Mucosa of descending colon (tissue), 3 donors: ENCODE data around the gene CISTR. TPM values are rescaled to one million over a fixed set of nuclear protein-coding genes. Genes with fewer than 3 reads are reported as not detected.
A peak's percentile ranks its signal among the peaks of the same experiment; 100 is the strongest.

Source experiments
- ATAC-seq: fragments of 200-7000 bp; cut with Tn5 transposase; one replicate; pipeline ENCODE4 v1.9.1; 2020; ENCODE audit warnings: mild to moderate bottlenecking, moderate library complexity
- DNase-seq, 3 donors: peaks; one replicate each; pipeline ENCODE4 v3.0.0-alpha.2; 2020
- H3K36me3 ChIP-seq: fragments of 200-600 bp; one replicate; pipeline ENCODE4 v1.8.0; 2021; ENCODE audit warnings: low read depth, mild to moderate bottlenecking
- H3K4me1 ChIP-seq: fragments of 200-600 bp; one replicate; pipeline ENCODE4 v1.8.0; 2021; ENCODE audit warnings: low read depth, mild to moderate bottlenecking
- H3K4me3 ChIP-seq: fragments of 200-600 bp; one replicate; pipeline ENCODE4 v1.8.0; 2021; ENCODE audit warnings: mild to moderate bottlenecking
- H3K9me3 ChIP-seq: fragments of 200-600 bp; one replicate; pipeline ENCODE4 v1.8.0; 2021; ENCODE audit warnings: mild to moderate bottlenecking
- intact Hi-C, 2 donors: fragments of 100-400 bp; cut with DNase I in 1 of 2; cut with micrococcal nuclease in 1 of 2; formaldehyde crosslinking; loops; one replicate each; pipeline versions ENCODE4 v1.11.0 to v1.11.1; 2022; cut with DNase I, micrococcal nuclease
- total RNA-seq, 3 donors: library from RNA; stranded (reverse); fragmentation: NEBNext Ultra II Directional in 2 of 3; extraction: Animal tissue kit (Norgen Biotek cat#: 25700) in 2 of 3; gene quantifications; one replicate each; pipeline versions ENCODE4 v1.2.1 to v1.2.4, GENCODE V29; 2021 to 2023
- TF ChIP-seq, protein P1 (sequence below): fragments of 200-600 bp; IDR thresholded peaks from one replicate; pipeline ENCODE4 v1.8.0; 2022; ENCODE audit warnings: antibody characterized with exemption, mild to moderate bottlenecking
- donor health status: DM: no; HTN: no; CAD: no; lungs with moderate emphysema.
- donor health status: DM: no; HTN: no; CAD: no.
- donor health status: DM: no; HTN: yes; CAD: no.

The CISTR gene
- total RNA-seq, 3 donors from 2014 or later, result not detected

GRCh38 chr12:53752621-53753020 lies 842 bp upstream of the CISTR start:
- ATAC-seq, result no peak
- Histone ChIP-seq H3K36me3 (no peaks in the 10 kb centered on the region), H3K4me1 (peaks cover 14% of the 10 kb centered on the region), H3K9me3 (no peaks in the 10 kb centered on the region), H3K4me3 (no peak overlapping the region)
- TF ChIP-seq, protein P1, sequence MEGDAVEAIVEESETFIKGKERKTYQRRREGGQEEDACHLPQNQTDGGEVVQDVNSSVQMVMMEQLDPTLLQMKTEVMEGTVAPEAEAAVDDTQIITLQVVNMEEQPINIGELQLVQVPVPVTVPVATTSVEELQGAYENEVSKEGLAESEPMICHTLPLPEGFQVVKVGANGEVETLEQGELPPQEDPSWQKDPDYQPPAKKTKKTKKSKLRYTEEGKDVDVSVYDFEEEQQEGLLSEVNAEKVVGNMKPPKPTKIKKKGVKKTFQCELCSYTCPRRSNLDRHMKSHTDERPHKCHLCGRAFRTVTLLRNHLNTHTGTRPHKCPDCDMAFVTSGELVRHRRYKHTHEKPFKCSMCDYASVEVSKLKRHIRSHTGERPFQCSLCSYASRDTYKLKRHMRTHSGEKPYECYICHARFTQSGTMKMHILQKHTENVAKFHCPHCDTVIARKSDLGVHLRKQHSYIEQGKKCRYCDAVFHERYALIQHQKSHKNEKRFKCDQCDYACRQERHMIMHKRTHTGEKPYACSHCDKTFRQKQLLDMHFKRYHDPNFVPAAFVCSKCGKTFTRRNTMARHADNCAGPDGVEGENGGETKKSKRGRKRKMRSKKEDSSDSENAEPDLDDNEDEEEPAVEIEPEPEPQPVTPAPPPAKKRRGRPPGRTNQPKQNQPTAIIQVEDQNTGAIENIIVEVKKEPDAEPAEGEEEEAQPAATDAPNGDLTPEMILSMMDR, result no peak
- DNase-seq, result no peak
- intact Hi-C loops, result no loop called here

DNA sequence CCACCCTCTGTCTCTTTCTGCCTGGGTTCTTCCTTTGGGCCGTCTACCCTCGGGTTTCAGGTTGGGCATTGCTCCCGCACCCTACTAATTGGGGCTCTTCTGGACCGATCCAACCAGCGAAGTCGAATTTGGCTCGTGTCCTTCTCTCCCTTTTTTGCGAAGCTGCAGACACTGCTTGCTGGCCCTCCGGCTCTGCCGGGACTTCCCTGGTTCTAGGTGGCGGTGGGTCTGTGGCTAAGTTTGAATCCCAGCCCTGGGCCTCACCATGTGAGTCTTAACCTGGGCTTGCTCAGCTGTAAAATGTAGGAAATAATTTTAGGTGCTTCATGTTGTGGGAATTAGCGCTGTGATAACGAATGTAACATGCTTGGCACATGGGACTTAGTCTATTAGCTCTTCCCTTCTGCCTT lies 418 bp upstream of the CISTR start:
- intact Hi-C loops, result no loop called here
- ATAC-seq (no peak), DNase-seq (no peak)
- TF ChIP-seq, protein P1, result no peak
- no peaks in the 10 kb centered on the region for H3K36me3 ChIP-seq
- no peak overlapping the region for H3K4me3 ChIP-seq
- peaks cover 14% of the 10 kb centered on the region for H3K4me1 ChIP-seq
- no peaks in the 10 kb centered on the region for H3K9me3 ChIP-seq

DNA sequence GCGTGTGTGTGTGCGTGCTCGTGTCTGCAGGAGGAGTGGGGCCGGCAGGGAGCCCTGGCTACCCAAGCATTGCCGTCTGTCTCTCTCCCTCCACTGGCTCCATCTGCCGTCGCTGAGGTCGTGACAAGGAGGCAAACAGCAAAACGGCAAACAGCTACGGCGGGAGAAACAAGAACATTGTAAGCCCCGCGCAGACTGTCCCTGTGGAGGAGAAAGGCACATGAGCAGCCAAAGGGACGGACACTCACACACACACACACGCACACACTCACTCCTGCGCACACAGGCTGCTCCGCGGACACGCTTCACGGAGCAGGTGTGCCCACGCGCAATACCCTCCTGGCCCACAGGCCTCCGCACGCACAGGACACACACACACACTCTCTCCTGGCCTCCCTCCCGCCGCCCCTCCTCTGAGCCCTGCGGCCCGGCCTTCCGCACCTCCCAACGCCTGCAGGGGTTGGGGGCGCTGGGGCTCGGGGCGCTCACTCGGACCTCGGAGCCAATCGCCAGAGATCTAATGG lies 905 bp downstream of the CISTR start:
- peak; percentile 27 to 62 (median 45) for DNase-seq
- intact Hi-C loops, result no loop called here

DNA sequence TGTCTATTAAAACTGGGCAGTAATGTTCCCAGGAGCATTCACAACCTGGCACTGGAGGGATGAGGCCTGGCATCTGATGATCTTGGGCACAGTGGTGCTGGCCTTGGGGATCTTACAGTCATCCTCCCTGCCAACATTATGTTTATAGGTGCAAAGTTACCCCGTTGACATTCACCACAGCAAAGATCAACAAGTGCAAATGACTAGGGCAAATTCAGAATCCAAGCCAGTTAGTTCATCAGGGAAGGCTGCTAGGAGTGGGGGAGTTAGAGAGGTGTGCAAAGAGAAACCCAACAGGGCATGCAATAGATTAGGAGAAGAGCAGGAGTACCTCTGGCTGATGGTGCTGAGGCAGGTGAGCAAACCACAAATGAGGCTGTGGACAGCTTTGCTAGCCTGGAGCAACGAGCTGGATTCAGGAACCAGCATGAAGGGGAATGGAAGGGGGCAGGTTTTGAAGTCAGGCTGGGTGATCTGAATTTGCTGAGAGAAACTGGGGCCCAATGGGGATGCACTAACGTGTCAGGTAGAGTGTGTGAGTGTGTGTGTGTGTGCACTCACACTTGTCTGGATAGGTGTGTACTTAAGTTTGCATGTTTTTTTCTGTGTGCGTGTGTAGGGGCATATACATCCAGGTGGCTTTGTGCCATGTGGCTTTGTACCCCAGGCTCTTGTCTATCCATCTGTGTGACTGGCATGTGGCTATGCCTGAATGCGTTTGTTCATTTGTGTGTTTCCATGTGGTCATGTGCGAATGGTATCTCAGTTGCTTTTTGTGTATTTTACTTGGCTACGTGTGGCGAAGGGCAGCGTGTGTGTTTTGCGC lies 1.6 kb downstream of the CISTR start:
- ATAC-seq (no peak), DNase-seq (no peak)
- Histone ChIP-seq H3K9me3 (no peaks in the 10 kb centered on the region), H3K4me3 (no peak overlapping the region), H3K36me3 (no peaks in the 10 kb centered on the region), H3K4me1 (peaks cover 20% of the 10 kb centered on the region)
- TF ChIP-seq, protein P1, result no peak
- intact Hi-C loops, result no loop called here

More for the DNA sequence above, 905 bp downstream of the CISTR start:
- H3K4me1 ChIP-seq, result peaks cover 20% of the 10 kb centered on the region
- no peak overlapping the region for H3K4me3 ChIP-seq
- H3K9me3 ChIP-seq, result no peaks in the 10 kb centered on the region
- H3K36me3 ChIP-seq, result no peaks in the 10 kb centered on the region
- ATAC-seq, result peak; percentile 20
- TF ChIP-seq, protein P1, result no peak

DNA sequence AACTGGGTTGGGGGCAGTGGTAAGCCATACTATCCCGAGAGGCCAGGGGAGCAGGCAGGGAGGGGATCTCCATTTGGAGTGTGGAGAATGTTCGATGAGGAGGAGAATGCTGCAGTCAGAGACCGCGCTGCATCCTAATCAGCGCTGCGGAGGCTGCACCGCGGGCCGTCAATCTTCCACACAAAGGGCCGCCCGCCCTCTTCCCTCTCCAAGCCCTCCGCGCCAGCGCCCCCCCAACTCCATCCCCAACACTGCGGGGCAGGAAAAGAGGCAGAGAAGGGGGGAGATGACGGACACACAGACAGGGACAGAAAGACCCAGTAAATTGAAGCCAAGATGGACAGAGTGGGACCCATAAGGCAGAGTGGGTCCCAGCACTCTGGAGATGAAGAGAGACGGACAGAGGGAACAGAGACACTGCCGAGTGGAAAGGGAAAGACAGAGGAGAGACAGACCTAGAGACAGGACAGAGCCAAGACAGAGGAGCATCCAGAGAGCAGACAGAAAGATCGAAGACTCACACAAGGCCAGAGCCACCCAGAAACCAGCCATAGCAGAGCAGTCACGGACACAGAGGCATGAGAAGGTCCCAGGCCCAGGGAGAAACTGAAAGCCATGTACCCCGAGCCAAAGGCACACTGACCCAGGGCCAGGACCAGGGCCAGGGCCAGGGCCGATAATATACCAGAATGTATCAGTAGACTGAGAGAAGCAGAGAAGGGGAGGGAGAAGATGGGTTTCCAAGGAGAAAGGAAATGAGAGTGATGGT lies 3.5 kb downstream of the CISTR start:
- Histone ChIP-seq H3K4me1 (peaks cover 20% of the 10 kb centered on the region), H3K9me3 (no peaks in the 10 kb centered on the region), H3K36me3 (no peaks in the 10 kb centered on the region), H3K4me3 (no peak overlapping the region)
- DNase-seq (no peak), ATAC-seq (no peak)
- intact Hi-C loops, result no loop called here
- TF ChIP-seq, protein P1, result no peak
